T47D (cell line): ENCODE measurements around the gene SOX4.
A peak's percentile ranks its signal among the peaks of the same experiment; 100 is the strongest.

Experiments
- DNase-seq, 2 experiments: peaks; one replicate each; pipeline versions ENCODE4 v3.0.0 to v3.0.0-alpha.2; 2011 to 2012; ENCODE audit warnings: low read depth in 1 of 2, low spot score in 1 of 2
- JUND ChIP-seq: IDR thresholded peaks from 2 replicates; pipeline ENCODE4 v1.6.1; 2012; ENCODE audit warnings: low read depth
- in situ Hi-C: cut with HindIII; loops from 2 replicates; pipeline ENCODE4 v1.10.0; 2016; ENCODE audit warnings: low sequenced_read_pairs, low pct_unique_long_range_greater_than_20kb

Gene SOX4

GRCh38 chr6:21587179-21587960 lies 6.2 kb upstream of the SOX4 start:
- in situ Hi-C loops, result no loop called here
- DNase-seq, result peak; percentile 16 to 78
- TF ChIP-seq JUND, result no peak

DNA sequence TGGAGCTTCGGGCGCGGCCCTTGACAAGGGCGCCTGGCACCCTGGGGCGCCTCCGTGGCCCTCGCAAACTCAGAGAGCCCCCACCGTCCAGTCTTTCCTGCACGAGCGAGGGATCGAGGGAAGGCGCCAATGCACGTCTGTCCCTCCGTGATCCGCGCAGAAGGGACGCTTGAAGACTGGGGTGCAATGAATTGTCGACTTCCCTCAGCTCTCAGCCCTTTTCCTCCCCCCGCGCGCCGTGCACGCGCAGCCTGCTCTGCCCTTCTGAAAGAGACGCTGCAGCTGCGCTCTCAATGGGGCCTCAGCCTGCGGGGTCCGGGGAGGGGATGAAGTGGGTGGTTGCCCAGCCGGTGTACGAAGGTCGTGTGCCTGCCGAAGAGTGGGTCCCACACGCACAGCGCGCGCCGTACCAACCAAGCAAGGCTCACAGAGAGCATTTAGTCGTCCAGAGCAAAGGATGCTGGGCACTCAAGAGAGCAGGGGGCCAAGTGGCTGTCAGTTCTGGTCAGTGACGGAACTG lies 5.5 kb upstream of the SOX4 start:
- TF ChIP-seq JUND, result no peak
- peak; percentile 31 to 70 for DNase-seq
- in situ Hi-C loops, result no loop called here

DNA sequence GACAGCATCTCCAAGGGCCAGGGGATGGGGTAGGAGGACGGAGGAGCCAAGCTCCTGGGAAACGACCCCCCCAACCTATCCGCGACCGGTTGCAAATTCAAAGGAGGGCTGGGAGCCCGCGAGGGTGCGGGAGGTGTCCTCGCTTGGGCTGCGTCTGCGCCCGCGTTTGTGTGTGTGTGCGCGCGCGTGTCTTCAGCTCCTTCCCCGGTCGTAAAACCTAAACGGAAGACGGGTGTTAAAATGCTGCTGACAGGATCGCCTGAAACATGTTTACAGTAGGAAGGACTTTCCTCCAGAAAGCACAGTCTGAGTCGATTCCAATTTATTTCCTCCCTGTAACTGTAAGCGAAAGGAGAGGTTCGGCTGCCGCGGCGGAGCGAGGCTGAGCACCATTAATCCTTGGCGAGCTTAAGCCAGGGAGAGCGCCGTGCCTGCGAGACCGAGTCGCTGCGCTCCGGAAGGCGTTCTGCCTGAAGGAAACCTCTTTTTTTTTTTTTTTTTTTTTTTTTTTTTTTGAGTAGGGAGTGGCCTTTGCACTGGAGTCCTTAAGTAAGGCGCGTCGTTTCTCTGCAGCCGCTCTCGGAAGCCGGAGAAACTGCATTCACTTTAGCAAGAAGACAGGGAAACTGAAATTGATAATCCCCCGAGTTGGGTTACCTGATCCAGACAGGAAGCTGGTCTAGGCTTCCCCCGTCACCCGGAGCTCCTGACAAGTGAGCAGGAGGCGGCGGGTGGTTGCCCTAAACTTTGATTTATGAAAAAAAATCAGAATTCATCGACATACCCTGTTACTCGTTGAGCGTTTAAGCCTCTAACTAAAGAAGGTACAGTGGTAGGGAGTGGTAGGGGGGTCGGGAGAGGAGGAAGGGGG lies 4.8 kb upstream of the SOX4 start:
- TF ChIP-seq JUND, result no peak
- DNase-seq, result peak in 1 of 2 experiments; percentile 76
- in situ Hi-C loops, result no loop called here

- in situ Hi-C loops, result no loop called here
- TF ChIP-seq JUND, result no peak
- peak; percentile 56 to 84 for DNase-seq
Observed at GRCh38 chr6:21589352-21590345, 3.9 kb upstream of the SOX4 start.

DNA sequence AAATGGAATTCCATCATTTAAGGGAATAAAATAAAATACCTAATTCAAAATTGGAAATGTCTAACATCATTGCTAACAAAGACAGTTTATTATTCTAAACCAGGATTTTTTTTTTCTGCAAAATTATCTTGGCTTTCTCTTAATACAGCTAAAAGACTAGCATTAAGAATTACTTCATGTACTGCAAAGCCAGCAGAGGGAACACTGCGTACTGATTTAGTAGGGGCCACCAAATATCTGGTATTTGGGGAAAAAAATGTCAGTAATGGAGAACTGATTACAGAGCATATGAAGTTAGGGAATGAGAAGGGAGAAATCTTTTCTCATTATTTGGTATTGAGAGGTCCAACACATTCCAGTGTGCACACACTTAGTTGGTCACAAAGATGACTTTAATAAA lies 3.2 kb upstream of the SOX4 start:
- TF ChIP-seq JUND, result no peak
- no peak for DNase-seq
- in situ Hi-C loops, result no loop called here

DNA sequence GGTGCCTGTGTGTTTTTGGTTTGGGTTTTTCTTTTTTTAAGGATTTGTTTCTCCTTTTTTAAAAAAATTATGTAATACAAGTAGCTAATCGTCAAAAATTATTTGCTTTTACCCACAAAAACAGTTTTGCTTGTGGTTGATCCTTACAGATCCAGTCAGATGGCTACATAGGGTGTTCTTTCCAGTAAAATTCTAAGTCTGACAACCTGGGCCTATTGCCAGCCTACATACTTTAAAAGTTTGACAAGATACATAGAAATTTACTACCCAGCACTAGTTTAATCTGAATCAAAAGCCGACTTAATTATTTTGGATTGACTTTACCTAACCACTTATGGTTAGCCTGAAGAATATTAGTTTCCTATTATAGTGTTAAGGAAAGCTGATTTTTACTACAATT lies 2.1 kb upstream of the SOX4 start:
- TF ChIP-seq JUND, result no peak
- in situ Hi-C loops, result no loop called here
- DNase-seq, result no peak

DNA sequence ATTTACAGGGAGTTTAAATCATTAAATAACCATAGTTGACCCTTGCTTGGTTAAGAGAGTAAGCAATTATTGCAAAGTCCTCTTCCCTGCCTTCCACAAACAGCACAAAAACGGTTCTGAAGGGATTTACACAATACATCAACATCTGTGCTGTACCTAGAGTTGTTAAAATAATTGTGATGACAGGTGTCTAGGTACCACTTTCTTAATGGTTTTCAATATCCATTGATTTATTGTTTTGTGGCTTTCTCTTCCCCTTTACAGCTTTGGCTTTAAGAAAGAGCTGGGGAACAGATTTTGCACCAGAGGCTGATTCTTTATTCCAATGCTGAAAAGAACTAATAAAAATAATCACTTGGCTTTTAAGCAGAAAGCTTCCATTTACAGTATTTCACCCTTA lies 598 bp upstream of the SOX4 start:
- DNase-seq, result no peak
- no peak for TF ChIP-seq JUND
- in situ Hi-C loops, result no loop called here

DNA sequence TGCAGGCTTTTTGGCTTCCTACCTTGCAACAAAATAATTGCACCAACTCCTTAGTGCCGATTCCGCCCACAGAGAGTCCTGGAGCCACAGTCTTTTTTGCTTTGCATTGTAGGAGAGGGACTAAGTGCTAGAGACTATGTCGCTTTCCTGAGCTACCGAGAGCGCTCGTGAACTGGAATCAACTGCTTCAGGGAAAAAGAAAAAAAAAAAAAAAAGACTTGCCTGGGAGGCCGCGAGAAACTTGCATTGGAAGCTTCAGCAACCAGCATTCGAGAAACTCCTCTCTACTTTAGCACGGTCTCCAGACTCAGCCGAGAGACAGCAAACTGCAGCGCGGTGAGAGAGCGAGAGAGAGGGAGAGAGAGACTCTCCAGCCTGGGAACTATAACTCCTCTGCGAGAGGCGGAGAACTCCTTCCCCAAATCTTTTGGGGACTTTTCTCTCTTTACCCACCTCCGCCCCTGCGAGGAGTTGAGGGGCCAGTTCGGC lies 420 bp downstream of the SOX4 start:
- peak; percentile 18 to 53 for DNase-seq
- in situ Hi-C loops, result no loop called here
- TF ChIP-seq JUND, result no peak

DNA sequence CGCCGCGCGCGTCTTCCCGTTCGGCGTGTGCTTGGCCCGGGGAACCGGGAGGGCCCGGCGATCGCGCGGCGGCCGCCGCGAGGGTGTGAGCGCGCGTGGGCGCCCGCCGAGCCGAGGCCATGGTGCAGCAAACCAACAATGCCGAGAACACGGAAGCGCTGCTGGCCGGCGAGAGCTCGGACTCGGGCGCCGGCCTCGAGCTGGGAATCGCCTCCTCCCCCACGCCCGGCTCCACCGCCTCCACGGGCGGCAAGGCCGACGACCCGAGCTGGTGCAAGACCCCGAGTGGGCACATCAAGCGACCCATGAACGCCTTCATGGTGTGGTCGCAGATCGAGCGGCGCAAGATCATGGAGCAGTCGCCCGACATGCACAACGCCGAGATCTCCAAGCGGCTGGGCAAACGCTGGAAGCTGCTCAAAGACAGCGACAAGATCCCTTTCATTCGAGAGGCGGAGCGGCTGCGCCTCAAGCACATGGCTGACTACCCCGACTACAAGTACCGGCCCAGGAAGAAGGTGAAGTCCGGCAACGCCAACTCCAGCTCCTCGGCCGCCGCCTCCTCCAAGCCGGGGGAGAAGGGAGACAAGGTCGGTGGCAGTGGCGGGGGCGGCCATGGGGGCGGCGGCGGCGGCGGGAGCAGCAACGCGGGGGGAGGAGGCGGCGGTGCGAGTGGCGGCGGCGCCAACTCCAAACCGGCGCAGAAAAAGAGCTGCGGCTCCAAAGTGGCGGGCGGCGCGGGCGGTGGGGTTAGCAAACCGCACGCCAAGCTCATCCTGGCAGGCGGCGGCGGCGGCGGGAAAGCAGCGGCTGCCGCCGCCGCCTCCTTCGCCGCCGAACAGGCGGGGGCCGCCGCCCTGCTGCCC lies 1.1 kb downstream of the SOX4 start:
- in situ Hi-C loops, result no loop called here
- DNase-seq, result peak; percentile 54 to 64
- no peak for TF ChIP-seq JUND

GRCh38 chr6:21595285-21596144 lies 2.0 kb downstream of the SOX4 start:
- DNase-seq, result peak; percentile 36 to 58
- TF ChIP-seq JUND, result no peak
- in situ Hi-C loops, result no loop called here
